Pulmonary artery endothelial cell (primary cell): ENCODE data around the gene LRRC3. TPM values are rescaled to one million over a fixed set of nuclear protein-coding genes. Genes with fewer than 3 reads are reported as not detected.
"Not testable (repeated sequence)": the region's sequence is repeated elsewhere in the genome, so short reads cannot be mapped to it uniquely, and the experiment has no call there.

Experiments
- DNase-seq: peaks from one replicate; pipeline ENCODE4 v3.0.0-alpha.2; 2011; ENCODE audit warnings: low read depth, low spot score
- total RNA-seq: library from RNA; depleted of rRNA; stranded (reverse); fragments of >200 nt; gene quantifications from 2 replicates; pipeline ENCODE4 v1.2.3, GENCODE V29; 2014

The LRRC3 gene
- total RNA-seq, 1 donor from 2014 or later = 1.5 TPM

- no peak for DNase-seq
Measured at GRCh38 chr21:44478124-44478800, 23.0 kb downstream of the LRRC3 start.

GRCh38 chr21:44478801-44479167, 23.5 kb downstream of the LRRC3 start:
- DNase-seq = no peak

- not testable (repeated sequence) for DNase-seq
Measured at GRCh38 chr21:44479556-44480199, 24.4 kb downstream of the LRRC3 start.

GRCh38 chr21:44480200-44481053, 25.1 kb downstream of the LRRC3 start:
- DNase-seq = no peak

- no peak for DNase-seq
Measured at GRCh38 chr21:44482581-44483287, 27.4 kb downstream of the LRRC3 start.

- no peak for DNase-seq
Measured at GRCh38 chr21:44483288-44484237, 28.3 kb downstream of the LRRC3 start.

- no peak for DNase-seq
Measured at GRCh38 chr21:44484498-44485253, 29.4 kb downstream of the LRRC3 start.

- DNase-seq = no peak
Measured at GRCh38 chr21:44485254-44485793, 30.0 kb downstream of the LRRC3 start.

- no peak for DNase-seq
Measured at GRCh38 chr21:44485796-44486195, 30.5 kb downstream of the LRRC3 start.

- DNase-seq = no peak
Measured at GRCh38 chr21:44486302-44486701, 31.0 kb downstream of the LRRC3 start.

- DNase-seq = peak; percentile 10
Measured at GRCh38 chr21:44487831-44488230, 32.5 kb downstream of the LRRC3 start.

- DNase-seq = no peak
Measured at GRCh38 chr21:44489962-44490361, 34.7 kb downstream of the LRRC3 start.

GRCh38 chr21:44490405-44490804, 35.1 kb downstream of the LRRC3 start:
- DNase-seq = no peak

- DNase-seq = no peak
Measured at GRCh38 chr21:44490816-44491215, 35.5 kb downstream of the LRRC3 start.

- DNase-seq = no peak
Measured at GRCh38 chr21:44492567-44493385, 37.5 kb downstream of the LRRC3 start.

- no peak for DNase-seq
Measured at GRCh38 chr21:44494418-44494817, 39.1 kb downstream of the LRRC3 start.

- no peak for DNase-seq
Measured at GRCh38 chr21:44494956-44495355, 39.6 kb downstream of the LRRC3 start.
